Measurements from ENCODE around the gene ELK3.

ELK3 gene

DNA sequence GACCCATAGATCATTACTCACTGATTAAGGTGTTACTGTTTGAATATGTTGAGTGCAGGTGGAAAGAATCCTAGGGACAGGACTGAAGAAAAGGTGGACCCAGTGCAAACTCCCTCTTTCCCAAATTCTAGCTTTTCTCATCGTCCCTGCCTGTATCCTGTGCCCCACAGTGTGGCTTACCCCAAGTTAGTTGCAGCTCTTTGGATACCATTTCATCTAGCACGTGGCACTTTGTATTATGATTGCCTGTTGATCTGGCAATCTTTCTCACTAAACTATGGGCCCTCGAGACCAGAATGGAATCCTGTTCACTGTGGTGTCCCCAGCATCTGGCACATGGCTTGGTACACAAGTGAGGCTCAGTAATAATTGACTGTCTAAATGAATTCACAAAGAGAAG, 66.5 kb downstream of the ELK3 start:
- DNase-seq = no peak

DNA sequence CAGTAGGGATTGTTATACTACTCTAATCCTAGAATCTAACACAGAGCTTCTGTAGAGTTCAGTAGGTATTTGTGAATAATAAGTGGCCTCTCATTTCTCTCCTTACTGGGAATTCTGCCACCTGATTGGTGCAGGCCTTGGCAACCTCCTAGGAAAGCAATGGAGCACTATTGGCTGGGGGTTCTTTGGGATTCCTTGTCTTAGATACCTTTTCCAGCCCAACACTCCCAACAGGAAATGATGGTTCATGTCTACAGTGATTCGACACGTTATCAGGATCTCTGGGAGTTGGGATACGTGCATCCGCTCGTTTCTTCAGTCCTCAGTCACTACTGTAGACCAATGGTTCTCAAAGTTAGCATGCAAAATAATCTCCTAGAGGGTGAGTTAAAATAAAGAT, 67.4 kb downstream of the ELK3 start:
- no peak for DNase-seq

DNA sequence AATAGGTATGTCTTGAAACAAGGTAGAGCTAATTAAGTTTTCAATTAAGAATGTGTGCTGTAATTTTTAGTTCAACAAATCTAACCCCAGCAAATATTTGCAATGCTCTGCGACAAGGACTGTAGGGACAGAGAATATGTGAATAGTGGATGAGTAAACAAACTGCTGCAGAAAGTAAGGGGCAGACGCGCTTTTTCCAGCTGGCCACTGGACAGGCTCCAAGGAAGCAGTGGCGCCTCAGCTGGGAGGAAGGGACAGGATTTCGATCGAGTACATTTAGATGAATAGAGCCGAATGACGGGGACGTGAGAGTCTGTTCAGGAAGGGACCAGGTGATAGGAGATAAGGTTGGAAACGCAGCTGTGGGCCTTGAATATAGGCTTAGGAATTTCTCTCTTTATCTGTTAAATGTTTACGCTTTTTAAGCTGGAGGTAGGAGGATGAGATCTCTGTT, 69.3 kb downstream of the ELK3 start:
- no peak for DNase-seq

DNA sequence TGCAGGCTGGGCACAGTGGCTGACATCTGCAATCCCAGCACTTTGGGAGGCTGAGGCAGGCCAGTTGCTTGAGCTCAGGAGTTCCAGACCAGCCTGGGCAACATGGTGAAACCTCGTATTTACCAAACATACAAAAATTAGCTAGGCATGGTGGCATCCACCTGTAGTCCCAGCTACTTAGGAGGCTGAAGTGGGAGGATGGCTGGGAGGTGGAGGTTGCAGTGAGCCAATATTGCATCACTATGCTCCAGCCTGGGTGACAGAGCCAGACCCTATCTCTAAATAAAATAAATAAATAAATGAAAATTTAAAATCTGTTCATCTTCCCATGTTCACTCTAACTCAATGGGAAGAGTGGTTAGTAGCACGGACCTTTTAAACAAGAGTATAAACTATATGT, 71.2 kb downstream of the ELK3 start:
- no peak for DNase-seq

DNA sequence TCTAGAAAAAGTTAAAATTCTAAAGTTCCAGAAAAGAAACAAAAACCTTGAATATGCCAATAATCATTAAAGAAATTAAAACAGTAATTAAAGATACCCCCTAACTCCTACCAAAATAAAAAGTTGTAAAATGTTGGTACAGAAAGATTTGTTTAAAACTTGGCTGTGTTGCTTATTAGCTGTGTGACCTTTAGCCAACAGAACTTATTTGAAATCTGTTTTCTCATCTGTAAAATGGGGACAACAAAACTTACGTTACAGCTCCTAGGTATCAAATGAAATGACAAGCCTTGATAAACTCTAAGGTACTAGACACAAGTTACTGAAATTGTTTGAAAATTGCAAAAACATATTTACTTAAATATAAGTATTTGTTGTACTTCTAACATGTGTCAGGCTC, 71.7 kb downstream of the ELK3 start:
- no peak for DNase-seq

DNA sequence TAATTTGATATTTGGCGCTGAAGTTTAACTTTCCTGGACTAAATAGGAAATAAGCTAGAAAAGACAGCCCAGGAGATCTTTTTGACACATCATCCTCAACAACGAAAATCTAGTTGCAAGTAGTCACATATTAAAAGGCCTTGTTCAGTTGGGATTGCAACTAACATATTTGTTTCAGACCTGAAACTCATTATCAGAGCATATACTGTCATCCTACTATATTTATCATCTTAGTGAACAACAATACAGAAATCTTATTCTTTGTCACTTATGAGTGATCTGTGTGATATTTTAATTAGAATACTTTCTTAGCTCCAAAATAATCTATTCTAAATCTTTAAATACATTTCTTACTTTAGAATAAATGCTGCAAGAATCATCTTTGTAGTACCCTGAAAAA, 72.1 kb downstream of the ELK3 start:
- no peak for DNase-seq

DNA sequence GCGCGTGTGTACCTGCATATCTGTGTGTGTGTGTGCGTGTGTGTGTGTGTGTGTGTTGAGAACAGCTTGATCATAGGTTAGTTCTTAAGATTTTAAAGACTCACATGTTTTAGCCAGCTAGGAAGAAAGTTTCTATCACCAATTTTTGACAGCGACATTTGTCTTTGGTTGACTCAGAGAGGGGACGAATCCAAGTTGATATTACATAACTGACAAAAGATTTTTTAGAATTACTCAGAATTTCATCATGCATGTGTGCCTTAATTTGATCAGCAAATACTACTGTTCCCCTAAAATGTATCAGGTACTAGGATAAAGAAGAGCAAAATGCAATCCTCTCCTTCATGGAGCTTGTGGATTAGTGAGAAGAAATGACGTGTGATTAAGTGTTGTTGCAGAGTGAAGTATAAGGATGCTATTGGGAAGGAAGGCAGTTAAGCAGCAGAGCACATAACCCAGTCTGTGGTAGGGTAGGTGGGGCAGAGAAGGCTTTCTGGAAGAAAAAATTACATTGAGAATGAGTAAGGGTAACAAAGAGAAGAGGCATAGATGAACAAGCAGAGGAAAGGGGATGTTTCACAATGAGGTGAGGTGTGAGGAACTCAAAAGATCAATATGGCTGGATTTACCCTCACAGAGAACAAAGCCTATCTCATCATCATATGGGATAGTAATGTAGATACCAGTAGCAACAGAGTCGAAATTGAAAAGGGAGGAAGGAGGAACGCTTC, 77.5 kb downstream of the ELK3 start:
- no peak for DNase-seq

DNA sequence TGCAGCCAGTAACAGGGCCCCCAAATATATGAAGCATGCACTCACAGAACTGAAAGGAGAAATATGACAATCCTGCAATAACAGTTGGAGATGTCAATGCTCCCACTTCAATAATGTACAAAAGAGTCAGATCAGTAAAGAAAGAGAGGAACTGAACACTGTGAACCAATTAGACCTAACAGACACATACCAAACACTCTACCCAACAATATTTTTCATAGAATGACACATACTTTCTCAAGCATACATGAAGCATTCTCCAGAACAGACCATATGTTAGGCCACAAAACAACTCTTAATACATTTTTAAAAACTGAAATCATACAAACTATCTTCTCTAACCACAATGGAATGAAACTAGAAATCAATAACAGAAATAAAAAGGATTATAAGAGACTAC, 80.2 kb downstream of the ELK3 start:
- peak in 1 of 5 experiments; percentile 37 for DNase-seq

DNA sequence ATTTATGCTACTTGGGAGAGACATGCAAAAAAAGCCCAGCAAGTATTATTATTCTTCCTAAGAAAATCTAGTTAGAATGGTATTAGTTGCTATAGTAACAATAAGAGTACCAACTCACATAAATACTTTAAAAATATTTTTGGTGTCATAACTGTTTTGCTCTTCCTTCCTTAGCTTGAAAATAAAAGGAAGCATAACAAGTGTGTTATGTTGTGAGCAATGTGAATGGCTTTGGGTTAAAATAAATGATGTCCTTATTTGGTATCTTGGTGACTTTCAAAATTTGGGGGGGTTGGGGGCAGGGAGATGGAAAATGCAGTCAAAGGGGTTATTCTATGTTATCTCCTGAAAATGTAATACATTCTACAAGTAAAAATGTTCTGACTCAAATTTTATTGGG, 91.0 kb downstream of the ELK3 start:
- DNase-seq = no peak

DNA sequence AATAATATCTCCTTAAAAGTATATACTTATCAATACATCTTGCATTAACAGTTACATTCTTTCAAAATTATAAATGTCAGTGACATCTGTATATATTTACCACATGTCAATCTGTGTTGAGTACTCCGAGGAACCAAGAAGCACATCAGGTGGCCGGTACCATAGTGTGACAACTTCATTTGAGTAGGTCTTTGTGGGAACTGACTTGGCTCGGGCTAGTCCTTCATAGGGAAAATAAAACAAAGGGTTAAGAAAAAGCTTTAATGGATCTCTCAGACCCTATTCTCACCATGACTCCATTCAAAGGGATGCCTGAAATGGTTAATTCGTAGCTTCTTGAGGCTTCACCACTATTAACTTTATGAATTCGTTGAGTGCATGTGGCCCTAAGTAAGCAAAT, 94.9 kb downstream of the ELK3 start:
- DNase-seq = no peak

DNA sequence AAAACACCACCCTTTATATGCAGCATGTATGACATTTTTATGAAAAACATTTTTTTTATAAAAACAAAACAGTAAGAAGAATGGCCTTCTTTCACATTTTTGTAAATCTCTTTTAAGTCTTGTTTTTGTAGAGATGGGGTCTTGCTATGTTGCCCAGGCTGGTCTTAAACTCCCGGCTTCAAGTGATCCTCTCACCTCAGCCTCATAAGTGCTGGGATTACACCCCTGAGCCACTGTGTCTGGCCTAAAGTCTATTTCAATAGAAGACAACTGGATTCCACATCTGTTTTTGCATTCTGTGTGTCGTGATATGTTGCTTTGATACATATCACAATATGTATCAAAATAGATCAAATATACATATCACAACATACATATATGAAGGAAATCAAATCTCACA, 98.9 kb downstream of the ELK3 start:
- DNase-seq = no peak

DNA sequence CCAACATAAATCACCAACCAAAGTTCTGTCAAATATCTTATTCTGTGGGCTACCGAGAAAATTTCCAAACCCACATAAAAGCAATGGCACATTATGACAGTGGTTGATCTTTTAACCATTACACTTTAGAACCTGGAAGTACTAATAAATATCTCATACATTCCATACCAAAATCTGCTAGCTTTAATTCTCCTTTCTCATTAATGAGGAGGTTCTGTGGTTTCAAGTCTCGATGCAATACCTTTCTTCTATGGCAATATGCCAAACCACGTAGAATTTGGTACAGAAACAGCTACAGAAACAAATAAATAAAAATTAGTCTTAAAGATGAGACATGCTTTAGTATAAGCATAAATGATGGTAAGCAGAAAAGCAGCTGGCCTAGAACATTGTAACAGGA, 100.7 kb downstream of the ELK3 start:
- DNase-seq = peak in 2 of 5 experiments; percentile 9 to 60

DNA sequence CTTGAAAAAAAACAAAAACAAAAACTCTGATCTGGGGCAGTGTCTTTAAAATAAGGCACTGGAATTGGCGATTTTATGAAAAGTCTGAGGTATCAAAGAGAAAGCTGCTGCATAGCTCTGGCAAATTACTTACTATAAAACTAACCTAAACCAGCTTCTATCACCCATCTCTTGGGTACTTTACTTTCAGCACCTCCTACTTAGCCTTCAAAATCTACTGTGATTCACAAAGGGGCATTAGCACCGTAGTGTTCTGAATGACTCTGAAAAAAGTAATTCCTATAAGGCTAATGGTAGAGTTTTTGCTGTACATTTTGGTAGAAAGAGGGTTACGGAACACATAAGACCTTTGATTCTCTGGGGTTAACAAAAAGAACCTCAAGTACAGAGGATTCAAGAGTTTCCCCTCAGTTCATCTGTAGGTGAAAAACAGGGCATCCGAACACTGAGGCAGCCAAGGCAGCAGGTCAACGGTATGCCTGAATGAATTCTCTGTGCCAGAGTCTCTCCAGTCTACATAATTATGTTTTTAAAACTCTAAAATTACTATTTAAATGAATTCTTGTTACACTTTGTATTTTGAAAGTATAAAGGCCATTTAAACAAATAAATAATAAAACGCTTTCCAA, 101.5 kb downstream of the ELK3 start:
- DNase-seq = no peak

DNA sequence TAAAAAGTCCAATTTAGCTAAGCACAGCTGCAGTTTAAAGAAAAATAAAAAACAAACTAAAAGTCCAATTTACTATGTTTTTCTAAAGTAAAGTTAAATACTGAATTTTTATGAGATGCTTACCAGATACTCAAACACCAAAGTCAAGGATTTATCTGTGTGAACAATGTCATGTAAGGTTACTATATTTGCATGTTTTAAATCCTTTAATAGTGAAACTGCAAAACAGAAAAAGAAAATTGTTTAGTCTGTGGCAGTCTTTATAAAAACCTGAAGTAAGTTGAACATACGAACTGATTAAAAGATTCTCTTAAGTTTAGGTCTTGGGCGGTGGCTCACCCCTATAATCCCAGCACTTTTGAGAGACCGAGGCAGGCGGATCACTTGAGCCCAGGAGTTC, 103.3 kb downstream of the ELK3 start:
- DNase-seq = no peak

DNA sequence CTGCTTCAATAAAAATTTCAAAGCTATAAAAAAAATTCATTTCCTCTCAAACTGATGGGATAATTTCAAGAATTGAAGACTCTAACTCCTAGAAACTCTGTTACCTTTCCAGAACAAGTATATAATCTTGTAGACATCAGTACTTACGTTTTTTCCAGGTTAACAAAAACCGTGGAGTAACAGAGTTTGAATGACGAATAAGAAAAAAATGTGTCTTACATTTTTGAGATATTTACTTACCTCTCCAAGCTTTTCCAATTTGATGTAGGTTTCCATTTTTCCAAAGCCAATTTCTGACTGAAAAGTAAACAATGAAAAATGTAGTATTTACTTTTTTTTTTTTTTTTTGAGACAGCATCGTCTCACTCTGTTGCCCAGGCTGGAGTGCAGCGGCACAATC, 105.9 kb downstream of the ELK3 start:
- no peak for DNase-seq

DNA sequence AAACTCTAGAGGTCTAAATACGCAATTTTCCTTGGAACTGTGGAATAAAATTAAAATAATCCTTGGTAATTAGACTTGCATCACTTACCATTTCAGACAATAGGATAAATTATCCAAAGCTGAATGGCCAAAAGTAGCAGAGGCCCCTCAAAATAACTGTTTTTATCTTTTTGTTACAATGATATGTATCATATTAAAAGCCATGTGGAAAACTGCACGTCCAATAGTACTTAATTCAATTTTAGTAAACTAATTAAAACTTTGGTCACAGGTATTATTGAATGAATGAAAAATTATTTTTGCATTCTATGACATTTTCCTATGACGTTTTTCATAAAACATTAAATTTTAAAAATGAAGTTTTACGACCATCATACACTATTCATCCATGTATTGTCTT, 107.6 kb downstream of the ELK3 start:
- no peak for DNase-seq

DNA sequence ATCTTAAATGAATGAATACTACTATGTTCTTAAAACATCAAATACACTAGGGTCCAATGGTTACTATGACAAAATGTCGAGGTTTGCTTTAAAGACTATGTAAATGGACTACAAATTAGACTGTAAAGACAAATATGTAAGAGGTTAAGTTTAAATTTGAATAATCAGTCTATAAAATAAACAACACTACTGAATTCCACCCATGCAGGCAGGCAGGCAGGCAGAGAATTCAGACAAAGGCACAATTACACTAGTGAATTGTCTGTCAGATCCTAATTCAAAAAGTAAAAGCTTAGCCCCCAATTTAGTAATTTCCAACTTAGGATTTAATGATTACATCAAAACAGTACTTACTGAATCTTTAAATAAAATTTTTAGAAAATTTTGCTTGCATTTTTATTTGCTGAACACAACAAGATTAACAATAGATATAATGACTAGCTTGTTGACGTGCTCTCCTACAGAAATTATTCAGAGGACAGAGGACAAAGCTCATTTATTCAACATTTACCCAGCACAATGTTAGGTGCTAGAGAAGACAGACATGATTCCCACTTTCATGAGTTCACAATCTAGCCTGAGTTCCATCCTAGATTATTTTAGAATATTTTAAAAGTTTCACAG, 108.6 kb downstream of the ELK3 start:
- DNase-seq = no peak

DNA sequence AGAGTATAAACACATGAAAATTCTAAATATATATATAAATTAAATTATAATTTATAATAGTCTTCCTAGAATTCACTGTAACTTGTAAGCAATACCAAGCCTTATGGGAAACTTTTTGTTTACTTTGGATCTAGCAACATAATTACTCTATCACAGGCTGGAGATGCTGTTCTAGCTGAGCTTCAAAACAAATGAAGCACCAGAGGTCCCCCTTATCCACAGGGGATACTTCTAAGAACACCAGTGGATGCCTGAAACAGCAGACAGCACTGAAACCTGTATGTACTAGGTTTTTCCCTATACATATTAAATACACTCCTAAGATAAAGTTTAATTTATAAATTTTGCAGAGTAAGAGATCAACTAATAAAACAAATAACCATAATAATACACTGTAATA, 109.5 kb downstream of the ELK3 start:
- no peak for DNase-seq

DNA sequence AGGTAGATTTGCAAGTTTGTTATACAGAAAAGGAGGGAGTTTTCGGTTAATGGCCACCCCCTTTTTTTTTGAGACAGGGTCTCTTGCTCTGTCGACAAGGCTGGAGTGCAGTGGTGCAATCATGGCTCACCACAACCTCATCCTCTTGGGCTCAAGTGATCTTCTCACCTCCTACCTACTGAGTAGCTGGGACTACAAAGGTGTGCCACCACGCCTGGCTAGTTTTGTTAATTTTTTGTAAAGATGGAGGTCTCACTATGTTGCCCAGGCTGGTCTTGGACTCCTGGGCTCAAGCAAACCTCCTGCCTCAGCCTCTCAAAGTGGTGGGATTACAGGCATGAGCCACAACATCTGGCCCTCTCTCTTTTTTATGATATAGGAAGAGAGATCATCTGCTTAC, 111.5 kb downstream of the ELK3 start:
- DNase-seq = no peak

DNA sequence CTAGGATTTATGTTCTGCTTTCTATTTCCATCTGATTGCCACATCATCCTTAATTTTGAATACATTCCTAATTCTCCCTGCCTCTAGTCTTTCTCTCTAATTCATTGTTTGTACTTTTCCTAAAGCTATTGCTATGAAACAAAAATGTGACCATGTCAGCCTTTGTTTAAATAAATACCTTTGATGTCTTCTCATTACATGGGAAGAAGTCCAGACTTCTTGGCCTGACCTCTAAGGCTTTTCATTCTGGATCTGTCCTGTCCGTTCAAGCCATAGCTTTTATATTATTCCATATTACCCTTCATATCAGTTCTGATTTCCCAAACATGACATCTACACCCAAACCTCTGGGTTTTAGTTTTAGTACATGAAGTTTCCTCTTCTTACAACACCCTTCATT, 114.7 kb downstream of the ELK3 start:
- DNase-seq = no peak

DNA sequence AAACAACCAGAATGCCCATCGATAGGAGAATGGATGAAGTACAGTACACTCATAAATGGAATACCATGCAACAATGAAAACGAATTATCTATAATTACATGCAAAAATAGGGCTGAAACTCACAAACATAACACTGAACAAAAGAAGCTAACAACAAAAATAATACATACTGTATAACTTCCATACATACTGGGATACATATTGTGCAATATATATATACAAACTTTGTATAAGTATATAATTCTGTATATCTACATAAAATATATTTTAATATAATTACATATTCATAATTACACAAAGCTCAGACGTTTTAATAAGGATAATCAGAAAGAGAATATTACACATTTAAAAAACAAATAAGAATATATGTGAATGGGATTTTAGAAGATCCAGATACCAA, 115.9 kb downstream of the ELK3 start:
- no peak for DNase-seq

DNA sequence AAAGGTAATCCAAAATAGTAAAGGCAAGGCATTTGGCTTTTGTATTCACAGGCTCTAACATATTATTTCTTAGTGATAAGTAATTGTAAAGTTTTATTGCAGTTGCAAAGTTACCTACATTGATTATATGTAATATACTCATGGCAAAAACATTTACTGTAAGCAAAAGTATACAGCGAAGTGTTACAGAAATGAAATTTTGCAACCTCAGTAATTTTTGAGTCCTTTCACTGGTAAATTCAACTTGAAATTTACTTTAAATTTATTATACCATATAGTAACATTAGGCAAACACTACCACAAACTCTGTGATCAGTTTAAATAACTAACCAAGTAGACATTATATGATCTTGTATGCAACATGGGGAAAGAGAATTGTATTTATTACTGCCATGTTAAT, 117.0 kb downstream of the ELK3 start:
- DNase-seq = no peak

DNA sequence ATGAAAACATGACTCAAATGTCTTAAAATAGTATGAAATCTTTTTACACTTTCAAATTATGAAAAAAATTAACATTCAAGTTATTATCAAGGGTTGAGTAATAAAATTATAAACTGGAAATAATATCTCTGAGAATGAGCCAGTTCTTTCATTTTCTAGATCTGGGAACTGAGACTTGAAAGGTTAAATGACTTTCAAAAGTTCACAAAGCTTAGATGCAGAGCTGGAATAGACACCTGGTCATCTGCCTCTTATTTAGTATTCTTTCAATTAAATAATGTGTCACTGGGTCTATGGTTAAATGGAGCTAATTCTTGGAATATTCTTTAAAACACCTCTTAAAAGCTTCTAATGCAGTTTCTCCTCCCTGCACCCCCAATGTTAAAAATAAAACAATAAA, 119.4 kb downstream of the ELK3 start:
- no peak for DNase-seq

DNA sequence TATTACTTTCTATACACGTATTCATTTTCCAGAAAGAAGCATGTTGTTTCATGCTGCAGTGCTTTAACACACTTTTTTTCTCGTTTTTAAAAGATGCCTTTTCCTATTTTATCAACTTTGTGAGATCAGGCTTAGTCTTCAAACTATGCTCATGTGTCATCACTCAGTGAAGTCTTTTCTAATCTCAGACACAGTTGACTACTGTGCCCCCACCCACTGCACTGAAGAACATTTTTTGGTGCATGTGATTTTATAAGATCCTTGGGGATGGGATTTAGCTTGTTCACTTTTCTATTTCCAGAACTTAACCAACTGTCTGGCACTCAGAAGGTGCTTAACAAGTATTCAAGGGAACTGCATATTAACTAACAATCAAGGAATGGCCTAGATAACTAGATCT, 120.5 kb downstream of the ELK3 start:
- no peak for DNase-seq

All from T-helper 2 cell (primary cell).